HepG2 (cell line): Measurements from ENCODE around the gene ERMARD. TPM values are rescaled to one million over a fixed set of nuclear protein-coding genes. Genes with fewer than 3 reads are reported as not detected.
A peak's percentile ranks its signal among the peaks of the same experiment; 100 is the strongest.
"Not testable (repeated sequence)": the region's sequence is repeated elsewhere in the genome, so short reads cannot be mapped to it uniquely, and the experiment has no call there.

Experiments used
- ATAC-seq: fragments of 200-7000 bp; cut with Tn5 transposase; 3 replicates; pipeline ENCODE4 v1.9.1; 2020; ENCODE audit warnings: mild to moderate bottlenecking, moderate library complexity
- BruUV-seq: library from RNA; stranded (reverse); fragments of 400-500 nt; replicated peaks from 2 replicates; lab custom pipeline; 2021; lab: Mats Ljungman, UMichigan
- CTCF ChIA-PET: fragments of 300-600 bp; formaldehyde crosslinking; extraction: SDS; loops from one replicate; lab custom pipeline; 2021; ENCODE audit warnings: low total read pairs, inconsistent platforms, low intra/inter-chr PET ratio; lab: Yijun Ruan, JAX
- POLR2A ChIA-PET: fragments of 350-600 bp; sonication (Branson Sonifier 250); formaldehyde crosslinking; loops from one replicate; lab custom pipeline; 2020; ENCODE audit warnings: antibody characterized with exemption, inconsistent platforms; lab: Yijun Ruan, JAX
- DNase-seq: peaks from one replicate; pipeline ENCODE4 v3.0.0-alpha.2; 2015; ENCODE audit warnings: low spot score
- FAIRE-seq: peaks from 3 replicates; lab custom pipeline; 2011; peaks lifted over from hg19 to GRCh38; lab: Jason Lieb, UNC
- H2AFZ ChIP-seq: one replicate; pipeline ENCODE4 v1.6.1; 2011; ENCODE audit warnings: low read length, inconsistent platforms
- H3K27ac ChIP-seq: fragments of 300-600 bp; 3 replicates; pipeline ENCODE4 v1.8.0; 2011; ENCODE audit warnings: mixed run types, mild to moderate bottlenecking, mixed read lengths, low read length, inconsistent platforms; ENCODE audit not compliant: insufficient read depth; ENCODE audit errors: extremely low read length
- H3K27me3 ChIP-seq, 2 experiments: fragments of 200-600 bp in 1 of 2; 2 replicates in 1 of 2; 3 replicates in 1 of 2; pipeline versions ENCODE4 v1.6.0 to v1.8.0; 2011; ENCODE audit warnings: low read length in 2 of 2, mild to moderate bottlenecking in 2 of 2, moderate library complexity in 2 of 2, inconsistent platforms in 1 of 2; ENCODE audit not compliant: insufficient read depth in 2 of 2, control insufficient read depth in 1 of 2
- H3K36me3 ChIP-seq, 2 experiments: fragments of 200-600 bp in 1 of 2; replicated peaks in 1 of 2; 2 replicates in 1 of 2; 3 replicates in 1 of 2; pipeline versions ENCODE4 v1.5.1 to v1.8.0; 2011; ENCODE audit warnings: low read length in 2 of 2, inconsistent platforms in 1 of 2; ENCODE audit not compliant: insufficient read depth in 2 of 2, control insufficient read depth in 1 of 2
- H3K4me1 ChIP-seq: 2 replicates; pipeline ENCODE4 v1.5.1; 2012; ENCODE audit warnings: low read length, inconsistent platforms; ENCODE audit not compliant: insufficient read depth
- H3K4me2 ChIP-seq: 2 replicates; pipeline ENCODE4 v1.6.0; 2011; ENCODE audit warnings: low read depth, low read length, inconsistent platforms
- H3K4me3 ChIP-seq, 3 experiments: fragments of 200-600 bp in 1 of 3; sonication (generic), shearing (Covaris generic) in 1 of 3; replicated peaks in 1 of 3; 2 replicates each; pipeline ENCODE4 v1.5.1; 2011 to 2016; ENCODE audit warnings: low read length in 3 of 3, inconsistent platforms in 2 of 3, low read depth in 2 of 3, mild to moderate bottlenecking in 2 of 3, control low read depth in 1 of 3, mixed read lengths in 1 of 3; ENCODE audit not compliant: insufficient read depth in 1 of 3
- H3K79me2 ChIP-seq: one replicate; pipeline ENCODE4 v1.6.1; 2011; ENCODE audit warnings: low read length, inconsistent platforms; ENCODE audit not compliant: insufficient read depth
- H3K9ac ChIP-seq: 2 replicates; pipeline ENCODE4 v1.6.0; 2011; ENCODE audit warnings: mild to moderate bottlenecking, low read depth, low read length, inconsistent platforms; ENCODE audit not compliant: insufficient read depth
- H3K9me3 ChIP-seq: 2 replicates; pipeline ENCODE4 v1.5.1; 2012; ENCODE audit warnings: mild to moderate bottlenecking, low read length
- H4K20me1 ChIP-seq: 2 replicates; pipeline ENCODE4 v1.6.0; 2011; ENCODE audit warnings: inconsistent platforms, mild to moderate bottlenecking, low read length, moderate library complexity; ENCODE audit not compliant: insufficient read depth
- ATF3 ChIP-seq: sonication (generic); formaldehyde crosslinking; IDR thresholded peaks from 2 replicates; pipeline ENCODE4 v1.4.0; 2020; ENCODE audit warnings: missing genetic modification reagents
- CBX5 ChIP-seq: sonication (generic); formaldehyde crosslinking; IDR thresholded peaks from 2 replicates; pipeline ENCODE4 v1.4.0; 2020; ENCODE audit warnings: missing genetic modification reagents, borderline replicate concordance
- EP300 ChIP-seq, 3 experiments: sonication (generic) in 1 of 3; formaldehyde crosslinking in 1 of 3; IDR thresholded peaks; 2 replicates each; pipeline versions ENCODE4 v1.5.1 to v1.6.1; 2011 to 2020; ENCODE audit warnings: low read depth in 2 of 3, low read length in 2 of 3, borderline replicate concordance in 1 of 3, improper control_type of control experiment in 1 of 3, mild to moderate bottlenecking in 1 of 3, missing genetic modification reagents in 1 of 3, moderate library complexity in 1 of 3
- FOSL2 ChIP-seq: sonication (generic); formaldehyde crosslinking; IDR thresholded peaks from 2 replicates; pipeline ENCODE4 v1.4.0; 2020; ENCODE audit warnings: missing genetic modification reagents
- FOXO4 ChIP-seq: sonication (generic); formaldehyde crosslinking; conservative IDR thresholded peaks from 2 replicates; pipeline ENCODE4 v1.8.1; 2023; ENCODE audit warnings: missing genetic modification reagents
- SALL1 ChIP-seq: sonication (generic); formaldehyde crosslinking; IDR thresholded peaks from 2 replicates; pipeline ENCODE4 v1.8.0; 2022; ENCODE audit warnings: mild to moderate bottlenecking, missing genetic modification reagents
- SMAD3 ChIP-seq: sonication (generic); formaldehyde crosslinking; IDR thresholded peaks from 2 replicates; pipeline ENCODE4 v1.4.0; 2020; ENCODE audit warnings: missing genetic modification reagents
- ZNF232 ChIP-seq: sonication (generic); formaldehyde crosslinking; IDR thresholded peaks from 2 replicates; pipeline ENCODE4 v1.4.0; 2020; ENCODE audit warnings: missing genetic modification reagents, borderline replicate concordance
- ZNF350 ChIP-seq: sonication (generic); formaldehyde crosslinking; IDR thresholded peaks from 2 replicates; pipeline ENCODE4 v1.4.0; 2020; ENCODE audit warnings: mild to moderate bottlenecking, low read depth, missing genetic modification reagents, borderline replicate concordance
- ZNF501 ChIP-seq: sonication (generic); formaldehyde crosslinking; IDR thresholded peaks from 2 replicates; pipeline ENCODE4 v1.5.1; 2020; ENCODE audit warnings: mild to moderate bottlenecking, moderate library complexity, missing genetic modification reagents
- WGBS: methylation state at CpG from one replicate; pipeline ENCODE4 v1.1.6; 2017; ENCODE audit warnings: low lambda C conversion rate; 5-methylcytosine and 5-hydroxymethylcytosine counted together
- in situ Hi-C: cut with HindIII; loops from 2 replicates; pipeline ENCODE4 v1.10.0; 2017; ENCODE audit warnings: low pct_unique_long_range_greater_than_20kb; ENCODE audit not compliant: extremely low pct_ligation_motif_present
- intact Hi-C: fragments of 100-400 bp; cut with micrococcal nuclease; formaldehyde crosslinking; loops from one replicate; pipeline ENCODE4 v1.10.0; 2022; ENCODE audit not compliant: unreplicated experiment
- polyA plus RNA-seq, 8 experiments: library from polyadenylated mRNA; depleted of rRNA in 3 of 8; stranded (reverse) in 7 of 8; unstranded in 1 of 8; fragments of >200 nt; fragmentation: Illumina TruSeq in 4 of 8; extraction: Trizol in 4 of 8; gene quantifications; 2 replicates each; pipeline versions ENCODE4 v1.2.1 to v1.2.3, GENCODE V29; 2011 to 2016; ENCODE audit warnings: low read depth in 4 of 8, missing spikeins in 1 of 8, mixed read lengths in 1 of 8; ENCODE audit not compliant: insufficient read depth in 1 of 8
- total RNA-seq, 5 experiments: library from RNA; depleted of rRNA; stranded (reverse); fragments of >200 nt; fragmentation: Illumina TruSeq; extraction: Trizol; gene quantifications; 2 replicates each; pipeline ENCODE4 v1.2.3, GENCODE V29; 2016; ENCODE audit warnings: low read depth in 1 of 5
- TF ChIP-seq, protein P1 (sequence below): IDR thresholded peaks from 2 replicates; pipeline ENCODE4 v1.6.1; 2016; ENCODE audit warnings: control low read depth
- TF ChIP-seq, protein P2 (sequence below): sonication (generic); formaldehyde crosslinking; IDR thresholded peaks from 2 replicates; pipeline ENCODE4 v1.4.0; 2020; ENCODE audit warnings: missing genetic modification reagents, mild to moderate bottlenecking, borderline replicate concordance

ERMARD gene
- total and polyA plus RNA-seq, 2 of the 13 experiments (the other 11 are each of a cell fraction or from before 2014, with no cell fraction given): 8.8 to 10.7 TPM

GRCh38 chr6:169765789-169766188 lies 14.4 kb downstream of the ERMARD start:
- 67% methylated on average over 10 of the region's 10 CpGs for WGBS
- BruUV-seq; TF ChIP-seq EP300 (CRISPR knock-in tag; IDR thresholded peaks at IDR 0.05; ENCODE audit: borderline replicate concordance): not testable (repeated sequence)
- TF ChIP-seq FOSL2 (CRISPR knock-in tag) (peak; percentile 65), ZNF350 (peak; percentile 35; the same call in 1 of the 2 replicates), CBX5 (CRISPR knock-in tag) (0 out of 2 replicates have a peak, but pooled peaks have one; percentile 21), EP300 (IDR thresholded peaks at IDR 0.05; ENCODE audit: low read depth in 2 of 2, low read length in 2 of 2) (0 out of 4 replicates have a peak, but pooled peaks of 1 of the 2 experiments have one; percentile 20), FOXO4 (CRISPR knock-in tag) (0 out of 2 replicates have a peak, but pooled peaks have one; percentile 34), ATF3 (CRISPR knock-in tag) (peak; percentile 55; the same call in 1 of the 2 replicates), SMAD3 (CRISPR knock-in tag) (0 out of 2 replicates have a peak, but pooled peaks have one; percentile 22), SALL1 (peak; percentile 27; the same call in 1 of the 2 replicates), ZNF232 (CRISPR knock-in tag) (peak; percentile 81), ZNF501 (CRISPR knock-in tag) (0 out of 2 replicates have a peak, but pooled peaks have one; percentile 40)
- TF ChIP-seq, protein P1, sequence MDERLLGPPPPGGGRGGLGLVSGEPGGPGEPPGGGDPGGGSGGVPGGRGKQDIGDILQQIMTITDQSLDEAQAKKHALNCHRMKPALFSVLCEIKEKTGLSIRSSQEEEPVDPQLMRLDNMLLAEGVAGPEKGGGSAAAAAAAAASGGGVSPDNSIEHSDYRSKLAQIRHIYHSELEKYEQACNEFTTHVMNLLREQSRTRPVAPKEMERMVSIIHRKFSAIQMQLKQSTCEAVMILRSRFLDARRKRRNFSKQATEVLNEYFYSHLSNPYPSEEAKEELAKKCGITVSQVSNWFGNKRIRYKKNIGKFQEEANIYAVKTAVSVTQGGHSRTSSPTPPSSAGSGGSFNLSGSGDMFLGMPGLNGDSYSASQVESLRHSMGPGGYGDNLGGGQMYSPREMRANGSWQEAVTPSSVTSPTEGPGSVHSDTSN (CRISPR knock-in tag): peak; percentile 81
- TF ChIP-seq, protein P2, sequence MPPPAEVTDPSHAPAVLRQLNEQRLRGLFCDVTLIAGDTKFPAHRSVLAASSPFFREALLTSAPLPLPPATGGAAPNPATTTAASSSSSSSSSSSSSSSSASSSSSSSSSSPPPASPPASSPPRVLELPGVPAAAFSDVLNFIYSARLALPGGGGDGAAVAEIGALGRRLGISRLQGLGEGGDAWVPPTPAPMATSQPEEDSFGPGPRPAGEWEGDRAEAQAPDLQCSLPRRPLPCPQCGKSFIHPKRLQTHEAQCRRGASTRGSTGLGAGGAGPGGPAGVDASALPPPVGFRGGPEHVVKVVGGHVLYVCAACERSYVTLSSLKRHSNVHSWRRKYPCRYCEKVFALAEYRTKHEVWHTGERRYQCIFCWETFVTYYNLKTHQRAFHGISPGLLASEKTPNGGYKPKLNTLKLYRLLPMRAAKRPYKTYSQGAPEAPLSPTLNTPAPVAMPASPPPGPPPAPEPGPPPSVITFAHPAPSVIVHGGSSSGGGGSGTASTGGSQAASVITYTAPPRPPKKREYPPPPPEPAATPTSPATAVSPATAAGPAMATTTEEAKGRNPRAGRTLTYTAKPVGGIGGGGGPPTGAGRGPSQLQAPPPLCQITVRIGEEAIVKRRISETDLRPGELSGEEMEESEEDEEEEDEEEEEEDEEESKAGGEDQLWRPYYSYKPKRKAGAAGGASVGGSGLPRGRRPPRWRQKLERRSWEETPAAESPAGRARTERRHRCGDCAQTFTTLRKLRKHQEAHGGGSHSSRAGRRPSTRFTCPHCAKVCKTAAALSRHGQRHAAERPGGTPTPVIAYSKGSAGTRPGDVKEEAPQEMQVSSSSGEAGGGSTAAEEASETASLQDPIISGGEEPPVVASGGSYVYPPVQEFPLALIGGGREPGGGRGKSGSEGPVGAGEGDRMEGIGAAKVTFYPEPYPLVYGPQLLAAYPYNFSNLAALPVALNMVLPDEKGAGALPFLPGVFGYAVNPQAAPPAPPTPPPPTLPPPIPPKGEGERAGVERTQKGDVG (CRISPR knock-in tag): 0 out of 2 replicates have a peak, but pooled peaks have one; percentile 52

More at GRCh38 chr6:169765789-169766188, 14.4 kb downstream of the ERMARD start:
- H3K79me2 ChIP-seq, DNase-seq, H3K4me2 ChIP-seq, CTCF ChIA-PET, in situ Hi-C loops, H3K9ac ChIP-seq, H3K36me3 ChIP-seq, H4K20me1 ChIP-seq, H3K4me3 ChIP-seq, H3K9me3 ChIP-seq, H2AFZ ChIP-seq, H3K27me3 ChIP-seq, intact Hi-C loops: not testable (repeated sequence)
- ATAC-seq: 0 out of 3 replicates have a peak, but pooled peaks have one; percentile 20
- Histone ChIP-seq H3K4me1 (peaks cover 22% of the 10 kb centered on the region), H3K27ac (peak overlapping the region; percentile 17)
- POLR2A ChIA-PET: interaction anchor here (1.0 to 1.9 kb wide), 5 partner anchors 14 to 64 kb away, joined by 3 to 9 read pairs (median 5); partner anchors contain the start of genes C6orf120, DYNLT2, ERMARD and WDR27
- FAIRE-seq: peak; percentile 99
